Endothelial cell (in vitro differentiated cells): ENCODE measurements around the gene HENMT1. TPM values are rescaled to one million over a fixed set of nuclear protein-coding genes. Genes with fewer than 3 reads are reported as not detected.

Experiments used
- DNase-seq: peaks from one replicate; pipeline ENCODE4 v3.0.0; 2021; ENCODE audit warnings: low spot score
- H3K27ac Mint-ChIP-seq: one replicate; pipeline ENCODE4 v1.8.0; 2021; ENCODE audit warnings: mixed read lengths, inconsistent platforms; ENCODE audit not compliant: unreplicated experiment
- H3K27me3 Mint-ChIP-seq: one replicate; pipeline ENCODE4 v1.8.0; 2021; ENCODE audit warnings: mild to moderate bottlenecking, moderate library complexity, mixed read lengths, inconsistent platforms; ENCODE audit not compliant: unreplicated experiment
- H3K36me3 Mint-ChIP-seq: one replicate; pipeline ENCODE4 v1.8.0; 2021; ENCODE audit warnings: mild to moderate bottlenecking, low read depth, mixed read lengths, inconsistent platforms; ENCODE audit not compliant: unreplicated experiment
- H3K4me1 Mint-ChIP-seq: one replicate; pipeline ENCODE4 v1.8.0; 2021; ENCODE audit warnings: mild to moderate bottlenecking, mixed read lengths, inconsistent platforms; ENCODE audit not compliant: unreplicated experiment
- H3K4me3 Mint-ChIP-seq: one replicate; pipeline ENCODE4 v1.8.0; 2021; ENCODE audit warnings: mild to moderate bottlenecking, mixed read lengths, inconsistent platforms; ENCODE audit not compliant: unreplicated experiment
- H3K9me3 Mint-ChIP-seq: one replicate; pipeline ENCODE4 v1.8.0; 2021; ENCODE audit warnings: mixed read lengths, inconsistent platforms; ENCODE audit not compliant: unreplicated experiment
- total RNA-seq: library from RNA; stranded (reverse); fragmentation: NEBNext Ultra II Directional; extraction: Animal tissue kit (Norgen Biotek cat#: 25700); gene quantifications from one replicate; pipeline ENCODE4 v1.2.1, GENCODE V29; 2021; ENCODE audit not compliant: unreplicated experiment
- TF ChIP-seq, protein P1 (sequence below): fragments of 200-600 bp; sonication (generic); IDR thresholded peaks from one replicate; pipeline ENCODE4 v1.5.0; 2021; ENCODE audit warnings: antibody characterized with exemption; ENCODE audit not compliant: unreplicated experiment

Gene HENMT1
- total RNA-seq, 1 donor from 2014 or later = 10.5 TPM

- Mint-ChIP-seq H3K27me3 (peaks cover 3% of the 10 kb centered on the region), H3K4me3 (no peak overlapping the region), H3K4me1 (peaks cover 3% of the 10 kb centered on the region), H3K27ac (no peak overlapping the region), H3K9me3 (no peaks in the 10 kb centered on the region), H3K36me3 (peaks cover 5% of the 10 kb centered on the region)
- TF ChIP-seq, protein P1, sequence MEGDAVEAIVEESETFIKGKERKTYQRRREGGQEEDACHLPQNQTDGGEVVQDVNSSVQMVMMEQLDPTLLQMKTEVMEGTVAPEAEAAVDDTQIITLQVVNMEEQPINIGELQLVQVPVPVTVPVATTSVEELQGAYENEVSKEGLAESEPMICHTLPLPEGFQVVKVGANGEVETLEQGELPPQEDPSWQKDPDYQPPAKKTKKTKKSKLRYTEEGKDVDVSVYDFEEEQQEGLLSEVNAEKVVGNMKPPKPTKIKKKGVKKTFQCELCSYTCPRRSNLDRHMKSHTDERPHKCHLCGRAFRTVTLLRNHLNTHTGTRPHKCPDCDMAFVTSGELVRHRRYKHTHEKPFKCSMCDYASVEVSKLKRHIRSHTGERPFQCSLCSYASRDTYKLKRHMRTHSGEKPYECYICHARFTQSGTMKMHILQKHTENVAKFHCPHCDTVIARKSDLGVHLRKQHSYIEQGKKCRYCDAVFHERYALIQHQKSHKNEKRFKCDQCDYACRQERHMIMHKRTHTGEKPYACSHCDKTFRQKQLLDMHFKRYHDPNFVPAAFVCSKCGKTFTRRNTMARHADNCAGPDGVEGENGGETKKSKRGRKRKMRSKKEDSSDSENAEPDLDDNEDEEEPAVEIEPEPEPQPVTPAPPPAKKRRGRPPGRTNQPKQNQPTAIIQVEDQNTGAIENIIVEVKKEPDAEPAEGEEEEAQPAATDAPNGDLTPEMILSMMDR = no peak
- DNase-seq = no peak
Observed at GRCh38 chr1:108665067-108665466, 4.2 kb upstream of the HENMT1 start.

DNA sequence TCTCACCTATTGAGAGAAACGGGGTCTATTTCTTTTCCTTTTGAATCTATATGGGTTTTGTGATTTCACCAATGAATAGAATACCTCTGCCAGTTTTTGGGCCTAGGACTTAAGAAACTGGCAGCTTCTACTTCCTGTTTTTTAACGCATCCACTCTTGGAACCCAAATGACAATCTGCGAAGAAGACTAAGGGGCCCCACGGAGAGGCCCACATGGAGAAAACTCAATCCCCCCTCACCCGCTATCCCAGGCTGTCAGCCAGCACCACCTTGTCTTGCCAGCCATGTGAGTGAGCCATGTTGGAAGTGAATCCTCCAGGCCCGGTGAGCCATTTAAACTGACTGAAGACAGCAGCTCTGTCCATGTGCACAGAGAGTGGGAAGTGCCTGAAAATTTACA is 3.6 kb upstream of the HENMT1 start:
- Mint-ChIP-seq H3K27ac (no peak overlapping the region), H3K4me1 (peaks cover 3% of the 10 kb centered on the region), H3K9me3 (no peaks in the 10 kb centered on the region), H3K4me3 (no peak overlapping the region), H3K27me3 (peaks cover 2% of the 10 kb centered on the region), H3K36me3 (peaks cover 7% of the 10 kb centered on the region)
- TF ChIP-seq, protein P1 = no peak
- no peak for DNase-seq

GRCh38 chr1:108663074-108663473 is 2.2 kb upstream of the HENMT1 start:
- no peak for DNase-seq
- TF ChIP-seq, protein P1 = no peak
- H3K27ac Mint-ChIP-seq = no peak overlapping the region
- H3K4me1 Mint-ChIP-seq = no peaks in the 10 kb centered on the region
- no peak overlapping the region for H3K4me3 Mint-ChIP-seq
- peaks cover 7% of the 10 kb centered on the region for H3K36me3 Mint-ChIP-seq
- H3K27me3 Mint-ChIP-seq = peaks cover 2% of the 10 kb centered on the region
- no peaks in the 10 kb centered on the region for H3K9me3 Mint-ChIP-seq

- Mint-ChIP-seq H3K27me3 (no peaks in the 10 kb centered on the region), H3K4me3 (no peak overlapping the region), H3K36me3 (peaks cover 6% of the 10 kb centered on the region), H3K4me1 (peaks cover 2% of the 10 kb centered on the region), H3K9me3 (no peaks in the 10 kb centered on the region), H3K27ac (no peak overlapping the region)
- TF ChIP-seq, protein P1 = no peak
- no peak for DNase-seq
Observed at GRCh38 chr1:108657356-108658080, 3.4 kb downstream of the HENMT1 start.

DNA sequence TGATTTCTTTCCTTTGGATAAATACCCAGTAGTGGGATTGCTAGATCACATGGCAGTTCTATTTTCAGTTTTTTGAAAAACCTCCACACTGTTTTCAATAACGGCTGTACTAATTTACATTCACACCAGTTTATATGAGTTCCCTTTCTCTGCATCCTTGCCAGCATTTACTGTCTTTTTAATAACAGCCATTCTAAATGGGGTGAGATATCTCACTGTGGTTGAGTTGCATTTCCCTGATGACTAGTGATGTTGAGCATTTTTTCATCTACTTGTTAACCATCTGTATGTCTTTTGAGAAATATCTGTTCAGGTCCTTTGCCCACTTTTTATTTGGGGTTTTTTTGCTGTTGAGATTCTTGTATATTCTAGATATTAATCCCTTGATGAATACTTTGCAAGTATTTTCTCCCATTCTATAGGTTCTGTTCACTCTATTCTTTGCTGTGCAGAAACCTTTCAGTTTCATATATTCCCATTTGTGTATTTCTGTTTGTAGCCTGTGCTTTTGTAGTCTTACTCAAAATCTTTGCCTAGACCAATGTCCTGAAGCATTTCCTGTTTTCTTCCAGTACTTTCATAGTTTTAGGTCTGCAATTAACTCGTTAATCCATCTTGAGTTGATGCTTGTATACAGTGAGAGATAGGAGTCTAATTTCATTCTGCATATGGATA is 7.3 kb downstream of the HENMT1 start:
- H3K4me1 Mint-ChIP-seq = peaks cover 2% of the 10 kb centered on the region
- TF ChIP-seq, protein P1 = no peak
- H3K27me3 Mint-ChIP-seq = no peaks in the 10 kb centered on the region

More for the DNA sequence above, 7.3 kb downstream of the HENMT1 start:
- Mint-ChIP-seq H3K9me3 (no peaks in the 10 kb centered on the region), H3K4me3 (no peak overlapping the region), H3K36me3 (peaks cover 10% of the 10 kb centered on the region), H3K27ac (no peak overlapping the region)
- DNase-seq = no peak
